Gastroesophageal sphincter (tissue), 3 donors: ENCODE measurements around the gene MAFF.

Experiments
- CTCF ChIP-seq, 4 experiments: fragments of 200-600 bp in 2 of 4; fragments of 450-650 bp in 2 of 4; sonication (generic) in 1 of 4; IDR thresholded peaks; one replicate each; pipeline ENCODE4 v1.5.1; 2017 to 2019; ENCODE audit warnings: antibody characterized with exemption in 4 of 4, mild to moderate bottlenecking in 2 of 4, moderate library complexity in 2 of 4
- EP300 ChIP-seq: sonication (generic); formaldehyde crosslinking; IDR thresholded peaks from one replicate; pipeline ENCODE4 v1.6.1; 2017; ENCODE audit warnings: antibody characterized with exemption, mild to moderate bottlenecking

GRCh38 chr22:38239101-38239761, 37.4 kb downstream of the MAFF start:
- TF ChIP-seq CTCF (IDR thresholded peaks at IDR 0.05) (peak in 3 of 4 experiments; percentile 30 to 48 (median 38)), EP300 (no peak)
